ENCODE measurements around the gene TSSK3. TPM values are rescaled to one million over a fixed set of nuclear protein-coding genes. Genes with fewer than 3 reads are reported as not detected.

Gene TSSK3
- total RNA-seq, 1 donor = 0.86 TPM

DNA sequence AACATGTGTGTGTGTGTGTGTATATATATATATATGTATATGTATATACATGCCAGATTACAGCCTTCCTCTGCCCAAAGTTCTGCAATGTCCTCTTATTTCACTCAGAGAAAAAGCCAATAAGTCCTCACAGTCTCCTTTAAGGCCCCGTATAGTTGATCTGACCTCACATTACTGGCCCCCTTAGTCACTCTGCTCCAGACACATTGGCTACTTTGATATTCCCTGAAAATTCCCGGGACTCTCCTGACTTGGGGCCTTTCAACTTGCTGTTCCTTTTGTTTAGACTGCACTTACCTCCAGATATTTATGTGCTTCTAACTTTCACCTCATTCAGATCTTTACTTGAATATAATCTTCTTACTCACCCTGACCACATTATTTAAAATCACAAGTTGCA, 36.1 kb downstream of the TSSK3 start:
- H3K4me3 ChIP-seq (ENCODE audit: low read depth, low read length) = no peak overlapping the region
- peak; percentile 22 for DNase-seq (ENCODE audit: low read depth)
- TF ChIP-seq CTCF (IDR thresholded peaks at IDR 0.05; ENCODE audit: insufficient read depth, low read depth, low read length) = no peak

DNA sequence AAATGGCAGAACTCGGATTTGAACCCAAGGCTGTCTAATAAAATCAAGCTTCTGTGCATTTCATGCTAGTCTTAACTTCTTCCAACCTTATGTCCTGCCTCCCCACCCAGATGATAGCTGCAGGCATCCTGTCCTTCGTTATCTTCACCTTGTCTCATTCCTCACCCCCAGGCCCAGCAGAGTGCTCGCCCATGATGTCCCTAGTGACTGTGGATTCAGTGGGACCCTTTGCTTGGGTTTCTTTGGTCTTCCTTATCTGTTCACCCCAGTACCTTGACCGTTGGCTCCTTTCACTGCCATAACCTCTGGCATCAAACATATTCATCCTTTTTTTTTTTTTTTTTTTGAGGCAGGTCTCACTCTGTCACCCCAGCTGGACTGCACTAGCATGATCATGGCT, 37.5 kb downstream of the TSSK3 start:
- no peak for DNase-seq (ENCODE audit: low read depth)
- H3K4me3 ChIP-seq (ENCODE audit: low read depth, low read length) = no peak overlapping the region
- TF ChIP-seq CTCF (IDR thresholded peaks at IDR 0.05; ENCODE audit: insufficient read depth, low read depth, low read length) = no peak

GRCh38 chr1:32400876-32401631, 38.7 kb downstream of the TSSK3 start:
- peak; percentile 98 for TF ChIP-seq CTCF (IDR thresholded peaks at IDR 0.05; ENCODE audit: insufficient read depth, low read depth, low read length)
- no peak overlapping the region for H3K4me3 ChIP-seq (ENCODE audit: low read depth, low read length)
- DNase-seq (ENCODE audit: low read depth) = peak; percentile 94

- TF ChIP-seq CTCF (IDR thresholded peaks at IDR 0.05; ENCODE audit: insufficient read depth, low read depth, low read length) = no peak
Measured at GRCh38 chr1:32404946-32405345, 42.6 kb downstream of the TSSK3 start.

DNA sequence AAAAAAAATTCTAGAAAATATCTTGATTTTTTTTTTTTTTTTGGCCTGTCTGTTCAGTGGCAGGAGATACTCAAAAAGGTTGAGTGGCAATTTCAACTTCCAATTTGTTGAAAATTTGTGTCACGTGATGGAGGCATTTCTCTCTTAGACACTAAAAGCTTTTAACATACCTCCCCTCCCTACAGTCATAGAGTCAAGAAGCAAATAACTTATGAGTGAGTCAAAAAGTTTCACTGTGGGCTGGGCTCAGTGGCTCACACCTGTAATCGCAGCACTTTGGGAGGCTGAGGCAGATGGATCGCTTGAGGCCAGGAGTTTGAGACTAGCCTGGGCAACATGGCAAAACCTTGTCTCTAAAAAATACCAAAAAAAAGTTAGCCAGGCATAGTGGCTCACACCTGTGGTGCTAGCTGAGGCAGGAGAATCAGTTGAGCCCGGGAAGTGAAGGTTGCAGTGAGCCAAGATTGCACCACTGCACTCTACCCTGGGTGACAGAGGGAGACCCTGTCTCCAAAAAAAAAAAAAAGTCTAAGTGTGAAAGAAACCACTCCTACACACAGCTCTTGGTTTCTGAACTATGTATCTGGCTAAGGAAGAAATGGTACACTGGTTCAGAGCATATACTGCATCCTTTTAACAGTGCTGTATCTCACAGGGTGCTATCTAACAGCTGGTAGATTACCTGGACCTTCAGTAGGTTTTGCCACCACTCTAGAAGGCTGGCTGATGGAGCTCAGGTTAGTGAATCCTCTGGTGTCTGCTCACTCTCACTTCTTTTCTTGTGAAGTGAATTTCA, 43.5 kb downstream of the TSSK3 start:
- no peak for DNase-seq (ENCODE audit: low read depth)
- H3K4me3 ChIP-seq (ENCODE audit: low read depth, low read length) = no peak overlapping the region
- no peak for TF ChIP-seq CTCF (IDR thresholded peaks at IDR 0.05; ENCODE audit: insufficient read depth, low read depth, low read length)

More at GRCh38 chr1:32404946-32405345, 42.6 kb downstream of the TSSK3 start:
- DNase-seq (ENCODE audit: low read depth) = peak; percentile 82
- no peak overlapping the region for H3K4me3 ChIP-seq (ENCODE audit: low read depth, low read length)

DNA sequence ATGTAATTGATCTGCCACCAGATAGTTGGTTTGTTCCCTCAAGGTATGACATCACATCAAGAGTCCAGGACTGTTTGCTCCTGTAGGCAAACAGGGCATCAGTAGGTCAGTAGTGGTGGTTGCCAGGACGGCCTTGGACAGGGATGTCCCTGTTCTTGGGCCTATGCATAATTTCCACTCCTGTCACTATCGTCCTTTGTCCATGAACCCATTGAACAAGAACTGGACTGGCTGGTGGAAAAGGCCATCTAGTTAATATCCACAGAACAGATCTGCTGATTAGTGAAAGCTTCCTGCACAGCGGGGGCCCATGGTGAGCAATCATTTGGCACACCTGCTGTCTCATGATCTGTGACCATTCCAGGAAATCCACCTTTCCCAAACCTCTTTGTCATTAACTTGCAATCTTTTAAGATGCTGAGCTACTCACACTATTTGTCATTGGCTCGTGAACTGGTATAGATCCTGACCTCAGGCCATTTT, 44.3 kb downstream of the TSSK3 start:
- no peak for DNase-seq (ENCODE audit: low read depth)
- H3K4me3 ChIP-seq (ENCODE audit: low read depth, low read length) = no peak overlapping the region
- TF ChIP-seq CTCF (IDR thresholded peaks at IDR 0.05; ENCODE audit: insufficient read depth, low read depth, low read length) = no peak
